ENCODE results near the gene LAPTM4A.

LAPTM4A gene

GRCh38 chr2:20019747-20020146, 31.7 kb downstream of the LAPTM4A start:
- DNase-seq (ENCODE audit: low spot score): no peak

- DNase-seq (ENCODE audit: low spot score): no peak
Observed at GRCh38 chr2:20018601-20019152, 32.8 kb downstream of the LAPTM4A start.

- DNase-seq (ENCODE audit: low spot score): no peak
Observed at GRCh38 chr2:20016346-20016745, 35.1 kb downstream of the LAPTM4A start.

GRCh38 chr2:20015482-20016083, 35.8 kb downstream of the LAPTM4A start:
- DNase-seq (ENCODE audit: low spot score): no peak

- DNase-seq (ENCODE audit: low spot score): no peak
Observed at GRCh38 chr2:20013126-20013849, 38.1 kb downstream of the LAPTM4A start.

GRCh38 chr2:20012282-20013125, 38.9 kb downstream of the LAPTM4A start, which contains the start of gene MATN3:
Gene MATN3, minus strand, starts transcription at chr2:20012668. Its CDS starts 37 bp downstream, at chr2:20012631.
- no peak for DNase-seq (ENCODE audit: low spot score)

- DNase-seq (ENCODE audit: low spot score): no peak
Observed at GRCh38 chr2:20012032-20012281, 39.5 kb downstream of the LAPTM4A start.

GRCh38 chr2:20011276-20012031, 40.0 kb downstream of the LAPTM4A start:
- no peak for DNase-seq (ENCODE audit: low spot score)

GRCh38 chr2:20008703-20009102, 42.7 kb downstream of the LAPTM4A start:
- no peak for DNase-seq (ENCODE audit: low spot score)

- no peak for DNase-seq (ENCODE audit: low spot score)
Observed at GRCh38 chr2:20005891-20006470, 45.4 kb downstream of the LAPTM4A start.

GRCh38 chr2:20005067-20005627, 46.3 kb downstream of the LAPTM4A start:
- no peak for DNase-seq (ENCODE audit: low spot score)

- DNase-seq (ENCODE audit: low spot score): no peak
Observed at GRCh38 chr2:20001361-20001863, 50.0 kb downstream of the LAPTM4A start.

- no peak for DNase-seq (ENCODE audit: low spot score)
Observed at GRCh38 chr2:19993731-19994130, 57.7 kb downstream of the LAPTM4A start.

GRCh38 chr2:19991895-19992294, 59.5 kb downstream of the LAPTM4A start:
- DNase-seq (ENCODE audit: low spot score): no peak

GRCh38 chr2:19990416-19990728, 61.1 kb downstream of the LAPTM4A start:
- DNase-seq (ENCODE audit: low spot score): no peak

- peak; percentile 92 for DNase-seq (ENCODE audit: low spot score)
Observed at GRCh38 chr2:19989667-19990415, 61.6 kb downstream of the LAPTM4A start, which contains the start of gene WDR35. Gene WDR35, minus strand, starts transcription at chr2:19990105. Its CDS starts 90 bp downstream, at chr2:19990015.

- no peak for DNase-seq (ENCODE audit: low spot score)
Observed at GRCh38 chr2:19989342-19989666, 62.1 kb downstream of the LAPTM4A start.

GRCh38 chr2:19988600-19988999, 62.8 kb downstream of the LAPTM4A start:
- no peak for DNase-seq (ENCODE audit: low spot score)

- DNase-seq (ENCODE audit: low spot score): no peak
Observed at GRCh38 chr2:19987936-19988335, 63.5 kb downstream of the LAPTM4A start.
